ENCODE results near the gene PURA.

Gene PURA

GRCh38 chr5:140076788-140077187 is 37.1 kb upstream of the PURA start:
- DNase-seq (ENCODE audit: extremely low spot score), result no peak
- ChIA-PET POLR2A (interaction anchor here (1.9 kb wide), 1 partner anchor 31 kb away, joined by 4 read pairs; no protein-coding TSS in a partner anchor), CTCF (interaction anchor here (4.6 kb wide), 1 partner anchor 79 kb away, joined by 29 read pairs; no protein-coding TSS in a partner anchor)
- TF ChIP-seq PKNOX1 (IDR thresholded peaks at IDR 0.05) (no peak), HDGF (IDR thresholded peaks at IDR 0.05; ENCODE audit: borderline replicate concordance) (no peak), ELF4 (IDR thresholded peaks at IDR 0.05) (no peak), FOXK2 (IDR thresholded peaks at IDR 0.05) (no peak), LEF1 (IDR thresholded peaks at IDR 0.05; ENCODE audit: borderline replicate concordance) (no peak), TARDBP (IDR thresholded peaks at IDR 0.05) (no peak), L3MBTL2 (conservative IDR thresholded peaks at IDR 0.05) (no peak), NFRKB (IDR thresholded peaks at IDR 0.05) (no peak), SP1 (IDR thresholded peaks at IDR 0.05) (no peak), SUZ12 (IDR thresholded peaks at IDR 0.05) (no peak), FOXM1 (IDR thresholded peaks at IDR 0.05; ENCODE audit: borderline replicate concordance) (no peak), ZNF384 (IDR thresholded peaks at IDR 0.05) (no peak), CTBP1 (IDR thresholded peaks at IDR 0.05; ENCODE audit: borderline replicate concordance) (no peak), ARNT (IDR thresholded peaks at IDR 0.05) (no peak), FOXA1 (IDR thresholded peaks at IDR 0.05) (no peak), BHLHE40 (IDR thresholded peaks at IDR 0.05; ENCODE audit: borderline replicate concordance) (no peak)

GRCh38 chr5:140083120-140083519 is 30.8 kb upstream of the PURA start:
- CTCF ChIA-PET, result no interaction called here
- POLR2A ChIA-PET, result no interaction called here
- no peak for TF ChIP-seq SP1 (IDR thresholded peaks at IDR 0.05)
- TF ChIP-seq L3MBTL2 (conservative IDR thresholded peaks at IDR 0.05), result no peak
- no peak for TF ChIP-seq LEF1 (IDR thresholded peaks at IDR 0.05; ENCODE audit: borderline replicate concordance)
- no peak for TF ChIP-seq TARDBP (IDR thresholded peaks at IDR 0.05)
- TF ChIP-seq CTBP1 (IDR thresholded peaks at IDR 0.05; ENCODE audit: borderline replicate concordance), result no peak
- no peak for DNase-seq (ENCODE audit: extremely low spot score)

GRCh38 chr5:140083650-140084049 is 30.3 kb upstream of the PURA start:
- no peak for DNase-seq (ENCODE audit: extremely low spot score)
- ChIA-PET POLR2A (no interaction called here), CTCF (no interaction called here)
- no peak for TF ChIP-seq SP1 (IDR thresholded peaks at IDR 0.05)
- no peak for TF ChIP-seq CTBP1 (IDR thresholded peaks at IDR 0.05; ENCODE audit: borderline replicate concordance)
- no peak for TF ChIP-seq BHLHE40 (IDR thresholded peaks at IDR 0.05; ENCODE audit: borderline replicate concordance)
- TF ChIP-seq SUZ12 (IDR thresholded peaks at IDR 0.05), result no peak
- no peak for TF ChIP-seq PKNOX1 (IDR thresholded peaks at IDR 0.05)
- TF ChIP-seq TARDBP (IDR thresholded peaks at IDR 0.05), result no peak
- TF ChIP-seq FOXK2 (IDR thresholded peaks at IDR 0.05), result no peak
- TF ChIP-seq LEF1 (IDR thresholded peaks at IDR 0.05; ENCODE audit: borderline replicate concordance), result no peak
- TF ChIP-seq ARNT (IDR thresholded peaks at IDR 0.05), result no peak
- no peak for TF ChIP-seq HDGF (IDR thresholded peaks at IDR 0.05; ENCODE audit: borderline replicate concordance)
- TF ChIP-seq FOXA1 (IDR thresholded peaks at IDR 0.05), result no peak
- TF ChIP-seq ELF4 (IDR thresholded peaks at IDR 0.05), result no peak
- TF ChIP-seq NFRKB (IDR thresholded peaks at IDR 0.05), result no peak
- TF ChIP-seq L3MBTL2 (conservative IDR thresholded peaks at IDR 0.05), result no peak

- TF ChIP-seq FOXK2 (IDR thresholded peaks at IDR 0.05), result no peak
- TF ChIP-seq PKNOX1 (IDR thresholded peaks at IDR 0.05), result no peak
- TF ChIP-seq ELF4 (IDR thresholded peaks at IDR 0.05), result no peak
- TF ChIP-seq L3MBTL2 (conservative IDR thresholded peaks at IDR 0.05), result no peak
- no peak for TF ChIP-seq SUZ12 (IDR thresholded peaks at IDR 0.05)
- TF ChIP-seq BHLHE40 (IDR thresholded peaks at IDR 0.05; ENCODE audit: borderline replicate concordance), result no peak
- no peak for TF ChIP-seq ARNT (IDR thresholded peaks at IDR 0.05)
- no peak for TF ChIP-seq HDGF (IDR thresholded peaks at IDR 0.05; ENCODE audit: borderline replicate concordance)
- no peak for TF ChIP-seq NFRKB (IDR thresholded peaks at IDR 0.05)
- TF ChIP-seq CTBP1 (IDR thresholded peaks at IDR 0.05; ENCODE audit: borderline replicate concordance), result no peak
- no peak for TF ChIP-seq FOXA1 (IDR thresholded peaks at IDR 0.05)
- TF ChIP-seq TARDBP (IDR thresholded peaks at IDR 0.05), result no peak
- no peak for TF ChIP-seq ZNF384 (IDR thresholded peaks at IDR 0.05)
- TF ChIP-seq FOXM1 (IDR thresholded peaks at IDR 0.05; ENCODE audit: borderline replicate concordance), result no peak
- no peak for TF ChIP-seq LEF1 (IDR thresholded peaks at IDR 0.05; ENCODE audit: borderline replicate concordance)
- TF ChIP-seq SP1 (IDR thresholded peaks at IDR 0.05), result no peak
- CTCF ChIA-PET, result no interaction called here
- POLR2A ChIA-PET, result no interaction called here
- no peak for DNase-seq (ENCODE audit: extremely low spot score)
These were observed 29.4 kb upstream of the PURA start for GRCh38 chr5:140084541-140084940.

GRCh38 chr5:140090251-140090650 is 23.7 kb upstream of the PURA start:
- ChIA-PET POLR2A (no interaction called here), CTCF (no interaction called here)
- no peak for TF ChIP-seq FOXA1 (IDR thresholded peaks at IDR 0.05)
- no peak for TF ChIP-seq BHLHE40 (IDR thresholded peaks at IDR 0.05; ENCODE audit: borderline replicate concordance)
- TF ChIP-seq CTBP1 (IDR thresholded peaks at IDR 0.05; ENCODE audit: borderline replicate concordance), result no peak
- TF ChIP-seq NFRKB (IDR thresholded peaks at IDR 0.05), result no peak
- TF ChIP-seq SUZ12 (IDR thresholded peaks at IDR 0.05), result no peak
- no peak for TF ChIP-seq FOXK2 (IDR thresholded peaks at IDR 0.05)
- TF ChIP-seq LEF1 (IDR thresholded peaks at IDR 0.05; ENCODE audit: borderline replicate concordance), result no peak
- TF ChIP-seq PKNOX1 (IDR thresholded peaks at IDR 0.05), result no peak
- no peak for TF ChIP-seq ZNF384 (IDR thresholded peaks at IDR 0.05)
- no peak for TF ChIP-seq ELF4 (IDR thresholded peaks at IDR 0.05)
- TF ChIP-seq SP1 (IDR thresholded peaks at IDR 0.05), result no peak
- no peak for TF ChIP-seq TARDBP (IDR thresholded peaks at IDR 0.05)
- TF ChIP-seq HDGF (IDR thresholded peaks at IDR 0.05; ENCODE audit: borderline replicate concordance), result no peak
- TF ChIP-seq L3MBTL2 (conservative IDR thresholded peaks at IDR 0.05), result no peak
- TF ChIP-seq ARNT (IDR thresholded peaks at IDR 0.05), result no peak
- no peak for TF ChIP-seq FOXM1 (IDR thresholded peaks at IDR 0.05; ENCODE audit: borderline replicate concordance)
- DNase-seq (ENCODE audit: extremely low spot score), result no peak

All from HEK293T (cell line).